HTR-8/SVneo (cell line): ENCODE results near the gene SMR3A.

Source experiments
- DNase-seq: peaks from one replicate; pipeline ENCODE4 v3.0.0; 2011; ENCODE audit warnings: low spot score, mixed read lengths; ENCODE audit not compliant: insufficient read length
- FAIRE-seq: peaks from 2 replicates; lab custom pipeline; 2011; peaks lifted over from hg19 to GRCh38; lab: Jason Lieb, UNC

Gene SMR3A

GRCh38 chr4:70360460-70360859, at the start of gene SMR3A:
Gene SMR3A, plus strand, starts transcription at chr4:70360760. Its CDS starts 1,356 bp downstream, at chr4:70362116.
- FAIRE-seq (no peak), DNase-seq (no peak)

- DNase-seq: no peak
- no peak for FAIRE-seq
Measured at GRCh38 chr4:70313736-70314135, 46.8 kb upstream of the SMR3A start.

GRCh38 chr4:70315928-70316327, 44.6 kb upstream of the SMR3A start:
- FAIRE-seq (no peak), DNase-seq (no peak)

GRCh38 chr4:70326052-70326451, 34.5 kb upstream of the SMR3A start:
- no peak for DNase-seq
- FAIRE-seq: no peak

GRCh38 chr4:70334681-70335080, 25.9 kb upstream of the SMR3A start, which contains the start of gene CABS1:
Gene CABS1, plus strand, starts transcription at chr4:70334981. Its CDS starts 59 bp downstream, at chr4:70335040.
- no peak for DNase-seq
- no peak for FAIRE-seq

- no peak for FAIRE-seq
- no peak for DNase-seq
Measured at GRCh38 chr4:70336043-70336442, 24.5 kb upstream of the SMR3A start.

GRCh38 chr4:70337886-70338420, 22.6 kb upstream of the SMR3A start:
- no peak for FAIRE-seq

GRCh38 chr4:70356185-70356584, 4.4 kb upstream of the SMR3A start:
- FAIRE-seq: no peak

More at GRCh38 chr4:70337886-70338420, 22.6 kb upstream of the SMR3A start:
- DNase-seq: no peak

GRCh38 chr4:70359115-70359661, 1.4 kb upstream of the SMR3A start:
- no peak for FAIRE-seq

More at GRCh38 chr4:70356185-70356584, 4.4 kb upstream of the SMR3A start:
- DNase-seq: no peak

GRCh38 chr4:70364002-70364401, 3.4 kb downstream of the SMR3A start:
- FAIRE-seq (no peak), DNase-seq (no peak)

More at GRCh38 chr4:70359115-70359661, 1.4 kb upstream of the SMR3A start:
- DNase-seq: no peak

- FAIRE-seq (no peak), DNase-seq (no peak)
Measured at GRCh38 chr4:70365479-70365878, 4.9 kb downstream of the SMR3A start.

- DNase-seq: no peak
- no peak for FAIRE-seq
Measured at GRCh38 chr4:70367813-70368212, 7.3 kb downstream of the SMR3A start.

GRCh38 chr4:70371987-70372386, 11.4 kb downstream of the SMR3A start:
- FAIRE-seq (no peak), DNase-seq (no peak)

- FAIRE-seq (no peak), DNase-seq (no peak)
Measured at GRCh38 chr4:70372760-70373159, 12.2 kb downstream of the SMR3A start.

GRCh38 chr4:70380578-70380977, 20.0 kb downstream of the SMR3A start:
- FAIRE-seq (no peak), DNase-seq (no peak)

- no peak for FAIRE-seq
Measured at GRCh38 chr4:70382691-70383181, 22.2 kb downstream of the SMR3A start, which contains the start of gene SMR3B. Gene SMR3B, plus strand, starts transcription at chr4:70383131. Its CDS starts 1,380 bp downstream, at chr4:70384511.

GRCh38 chr4:70392057-70392776, 31.7 kb downstream of the SMR3A start:
- no peak for DNase-seq

More at GRCh38 chr4:70382691-70383181, 22.2 kb downstream of the SMR3A start, which contains the start of gene SMR3B:
- DNase-seq: no peak

GRCh38 chr4:70397580-70397979, 37.0 kb downstream of the SMR3A start, which contains the start of gene OPRPN:
Gene OPRPN, plus strand, starts transcription at chr4:70397940. Its CDS starts 1,346 bp downstream, at chr4:70399286.
- DNase-seq (no peak), FAIRE-seq (no peak)

More at GRCh38 chr4:70392057-70392776, 31.7 kb downstream of the SMR3A start:
- no peak for FAIRE-seq

GRCh38 chr4:70399319-70399718, 38.8 kb downstream of the SMR3A start:
- FAIRE-seq: no peak
- no peak for DNase-seq

GRCh38 chr4:70402762-70403161, 42.2 kb downstream of the SMR3A start:
- no peak for FAIRE-seq

GRCh38 chr4:70405765-70406164, 45.2 kb downstream of the SMR3A start:
- FAIRE-seq (no peak), DNase-seq (no peak)

More at GRCh38 chr4:70402762-70403161, 42.2 kb downstream of the SMR3A start:
- no peak for DNase-seq
